B cell (primary cell): ENCODE results near the gene NOP16. TPM values are rescaled to one million over a fixed set of nuclear protein-coding genes. Genes with fewer than 3 reads are reported as not detected.

ENCODE experiments used
- ATAC-seq: fragments of 200-7000 bp; cut with Tn5 transposase; one replicate; pipeline ENCODE4 v1.10.0; 2021; ENCODE audit warnings: low read depth, mild to moderate bottlenecking, moderate number of reproducible peaks, moderate library complexity
- CTCF ChIA-PET: fragments of 350-600 bp; sonication (Branson Sonifier 250); formaldehyde crosslinking; loops from one replicate; lab custom pipeline; 2021; ENCODE audit warnings: antibody characterized with exemption, inconsistent platforms; lab: Charles Lee
- POLR2A ChIA-PET: fragments of 350-600 bp; sonication (Branson Sonifier 250); formaldehyde crosslinking; loops from one replicate; lab custom pipeline; 2021; ENCODE audit warnings: antibody characterized with exemption; lab: Charles Lee
- DNase-seq: peaks from one replicate; pipeline ENCODE4 v3.0.0; 2013
- H2AFZ ChIP-seq: 2 replicates; pipeline ENCODE4 v1.6.1; 2012; ENCODE audit warnings: mild to moderate bottlenecking, low read depth, low read length; ENCODE audit not compliant: insufficient read depth, poor library complexity, severe bottlenecking
- H3K27ac ChIP-seq, 2 donors: 1 replicate in 1 of 2; 2 replicates in 1 of 2; pipeline ENCODE4 v1.5.1; 2012 to 2013; ENCODE audit warnings: low read length in 2 of 2, mild to moderate bottlenecking in 2 of 2, moderate library complexity in 1 of 2
- H3K27me3 ChIP-seq, 4 experiments: fragments of 200-600 bp in 1 of 4; sonication (generic) in 1 of 4; replicated peaks in 1 of 4; 1 replicate in 2 of 4; 2 replicates in 2 of 4; pipeline versions ENCODE4 v1.6.1 to v1.7.0; 2013 to 2016; ENCODE audit warnings: low read length in 3 of 4, mild to moderate bottlenecking in 2 of 4, mixed read lengths in 1 of 4, moderate library complexity in 1 of 4; ENCODE audit not compliant: insufficient read depth in 4 of 4, control insufficient read depth in 3 of 4; ENCODE audit errors: control extremely low read depth in 1 of 4
- H3K36me3 ChIP-seq, 2 experiments: replicated peaks in 1 of 2; 1 replicate in 1 of 2; 2 replicates in 1 of 2; pipeline versions ENCODE4 v1.6.1 to v1.7.1; 2013; ENCODE audit warnings: low read length in 1 of 2; ENCODE audit not compliant: insufficient read depth in 2 of 2, control insufficient read depth in 1 of 2; ENCODE audit errors: control extremely low read depth in 1 of 2, extremely low read depth in 1 of 2
- H3K4me1 ChIP-seq, 2 donors: fragments of 200-600 bp in 1 of 2; sonication (generic) in 1 of 2; 1 replicate in 1 of 2; 2 replicates in 1 of 2; pipeline versions ENCODE4 v1.5.1 to v1.6.1; 2013 to 2017; ENCODE audit warnings: low read length in 2 of 2; ENCODE audit not compliant: control insufficient read depth in 2 of 2, insufficient read depth in 2 of 2
- H3K4me2 ChIP-seq: replicated peaks from 2 replicates; pipeline ENCODE3; 2012; ENCODE audit warnings: mild to moderate bottlenecking, low read depth, low read length; ENCODE audit not compliant: poor library complexity, severe bottlenecking
- H3K4me3 ChIP-seq, 5 experiments: fragments of 200-600 bp in 1 of 5; sonication (generic) in 1 of 5; 1 replicate in 3 of 5; 2 replicates in 2 of 5; pipeline versions ENCODE4 v1.5.1 to v1.7.0; 2011 to 2016; ENCODE audit warnings: low read length in 4 of 5, mild to moderate bottlenecking in 4 of 5, low read depth in 2 of 5, control low read depth in 1 of 5, moderate library complexity in 1 of 5; ENCODE audit not compliant: insufficient read depth in 1 of 5; ENCODE audit errors: control extremely low read depth in 1 of 5, extremely low read depth in 1 of 5
- H3K79me2 ChIP-seq: fragments of 200-600 bp; sonication (generic); one replicate; pipeline ENCODE4 v1.6.0; 2016; ENCODE audit warnings: low read length; ENCODE audit not compliant: control insufficient read depth, insufficient read depth
- H3K9ac ChIP-seq: fragments of 200-600 bp; sonication (generic); 2 replicates; pipeline ENCODE4 v1.6.1; 2017; ENCODE audit warnings: mild to moderate bottlenecking, low read length, moderate library complexity
- H3K9me3 ChIP-seq, 3 donors: one replicate each; pipeline versions ENCODE4 v1.6.1 to v1.7.1; 2013; ENCODE audit warnings: low read length in 2 of 3; ENCODE audit not compliant: control insufficient read depth in 2 of 3, insufficient read depth in 1 of 3; ENCODE audit errors: control extremely low read depth in 1 of 3
- H4K20me1 ChIP-seq: 2 replicates; pipeline ENCODE4 v1.6.0; 2012; ENCODE audit warnings: mild to moderate bottlenecking, low read length; ENCODE audit not compliant: insufficient read depth, control insufficient read depth, poor library complexity, severe bottlenecking
- H3K27ac Mint-ChIP-seq: one replicate; pipeline ENCODE4 v1.8.0; 2021; ENCODE audit warnings: mixed read lengths
- H3K27me3 Mint-ChIP-seq: one replicate; pipeline ENCODE4 v1.8.0; 2021; ENCODE audit warnings: mixed read lengths
- H3K4me1 Mint-ChIP-seq: one replicate; pipeline ENCODE4 v1.8.0; 2021; ENCODE audit warnings: mixed read lengths
- H3K4me3 Mint-ChIP-seq: one replicate; pipeline ENCODE4 v1.8.0; 2021; ENCODE audit warnings: mixed read lengths
- H3K9me3 Mint-ChIP-seq: one replicate; pipeline ENCODE4 v1.8.0; 2022; ENCODE audit warnings: mixed read lengths; ENCODE audit not compliant: insufficient read depth
- CTCF ChIP-seq: fragments of 200-600 bp; IDR thresholded peaks from one replicate; pipeline ENCODE4 v1.8.0; 2022; ENCODE audit warnings: antibody characterized with exemption, mild to moderate bottlenecking
- EZH2 ChIP-seq: IDR thresholded peaks from 2 replicates; pipeline ENCODE4 v1.6.1; 2012; ENCODE audit warnings: borderline replicate concordance, low read depth, mild to moderate bottlenecking, moderate library complexity, low read length; ENCODE audit not compliant: insufficient read depth, poor library complexity, severe bottlenecking
- WGBS: methylation state at CpG from one replicate; pipeline ENCODE4 v1.1.5; 2013; ENCODE audit warnings: missing lambda C conversion rate; ENCODE audit not compliant: insufficient coverage; 5-methylcytosine and 5-hydroxymethylcytosine counted together
- intact Hi-C: fragments of 100-400 bp; cut with micrococcal nuclease; formaldehyde crosslinking; loops from one replicate; pipeline ENCODE4 v1.10.0; 2022
- polyA plus RNA-seq: library from polyadenylated mRNA; depleted of rRNA; stranded (reverse); fragments of >200 nt; gene quantifications from 2 replicates; pipeline ENCODE4 v1.2.3, GENCODE V29; 2012
- total RNA-seq, 2 donors: library from RNA; stranded (reverse); fragments of 120-200 nt in 1 of 2; gene quantifications; 1 replicate in 1 of 2; 2 replicates in 1 of 2; pipeline versions ENCODE4 v1.2.3 to v1.2.4, GENCODE V29; 2013 to 2022

NOP16 gene
- total and polyA plus RNA-seq, 2 donors (not counting 1 experiment from before 2014, with no cell fraction given): 25.0 to 27.8 TPM

GRCh38 chr5:176355400-176356178 is 32.8 kb downstream of the NOP16 start:
- no peak overlapping the region for H3K4me3 Mint-ChIP-seq
- no peak overlapping the region for H3K4me3 ChIP-seq
- peaks cover 16% of the 10 kb centered on the region for H3K4me1 Mint-ChIP-seq
- peaks cover 83% of the 10 kb centered on the region for H3K79me2 ChIP-seq
- no peak overlapping the region for H2AFZ ChIP-seq
- H3K9me3 ChIP-seq: no peaks in the 10 kb centered on the region
- ATAC-seq: no peak
- ChIA-PET CTCF (no interaction called here), POLR2A (no interaction called here)
- intact Hi-C loops: no loop called here
- H3K4me1 ChIP-seq: peaks cover 5 to 8% of the 10 kb centered on the region in 2 donors
- H3K9me3 Mint-ChIP-seq: no peaks in the 10 kb centered on the region
- peaks cover 0 to 64% of the 10 kb centered on the region in 2 experiments for H3K36me3 ChIP-seq
- H3K27ac ChIP-seq: no peak overlapping the region
- no peak for DNase-seq
- TF ChIP-seq EZH2 (no peak), CTCF (no peak)
- no peak overlapping the region for H3K27ac Mint-ChIP-seq
- no peaks in the 10 kb centered on the region for H3K27me3 ChIP-seq
- no peaks in the 10 kb centered on the region for H3K27me3 Mint-ChIP-seq
- peaks cover 71% of the 10 kb centered on the region for H4K20me1 ChIP-seq
- WGBS: 99% methylated on average over 15 of the region's 16 CpGs
- H3K4me2 ChIP-seq: no peak overlapping the region
- H3K9ac ChIP-seq: no peak overlapping the region

GRCh38 chr5:176353533-176353932 is 34.9 kb downstream of the NOP16 start:
- H3K4me3 ChIP-seq: no peak overlapping the region
- ChIA-PET POLR2A (no interaction called here), CTCF (no interaction called here)
- H3K4me1 ChIP-seq: no peaks in the 10 kb centered on the region
- H3K27me3 ChIP-seq: no peaks in the 10 kb centered on the region
- no peak overlapping the region for H3K4me3 Mint-ChIP-seq
- no peak overlapping the region for H3K27ac ChIP-seq
- DNase-seq (no peak), ATAC-seq (no peak)
- H3K36me3 ChIP-seq: peaks cover 0 to 76% of the 10 kb centered on the region in 2 experiments
- TF ChIP-seq CTCF (no peak), EZH2 (no peak)
- no peak overlapping the region for H3K4me2 ChIP-seq
- 94% methylated on average over 4 of the region's 4 CpGs for WGBS
- no peaks in the 10 kb centered on the region for H3K9me3 ChIP-seq
- intact Hi-C loops: no loop called here
- H3K9ac ChIP-seq: no peak overlapping the region
- H4K20me1 ChIP-seq: peaks cover 72% of the 10 kb centered on the region
- peaks cover 65% of the 10 kb centered on the region for H3K79me2 ChIP-seq
- H3K9me3 Mint-ChIP-seq: no peaks in the 10 kb centered on the region
- H2AFZ ChIP-seq: no peak overlapping the region
- H3K27me3 Mint-ChIP-seq: no peaks in the 10 kb centered on the region
- peaks cover 10% of the 10 kb centered on the region for H3K4me1 Mint-ChIP-seq
- H3K27ac Mint-ChIP-seq: no peak overlapping the region
